WTC11 (cell line): Measurements from ENCODE around the gene PDLIM5. TPM values are rescaled to one million over a fixed set of nuclear protein-coding genes. Genes with fewer than 3 reads are reported as not detected.

ENCODE experiments used
- ATAC-seq: fragments of 200-7000 bp; cut with Tn5 transposase; 2 replicates; pipeline ENCODE4 v1.10.0; 2021; ENCODE audit warnings: mild to moderate bottlenecking, moderate library complexity
- CTCF ChIA-PET: fragments of 300-600 bp; sonication (Branson Sonifier 250); formaldehyde crosslinking; loops from one replicate; lab custom pipeline; 2021; ENCODE audit warnings: antibody characterized with exemption; lab: Charles Lee
- POLR2A ChIA-PET: fragments of 350-600 bp; sonication (Branson Sonifier 250); formaldehyde crosslinking; loops from one replicate; lab custom pipeline; 2021; ENCODE audit warnings: antibody characterized with exemption; lab: Charles Lee
- DNase-seq: peaks from one replicate; pipeline ENCODE4 v3.0.0; 2021; ENCODE audit warnings: low spot score
- H3K27ac Mint-ChIP-seq: 2 replicates; pipeline ENCODE4 v1.8.0; 2021; ENCODE audit warnings: mixed read lengths
- H3K27me3 Mint-ChIP-seq: 2 replicates; pipeline ENCODE4 v1.8.0; 2021; ENCODE audit warnings: low read depth, mild to moderate bottlenecking, moderate library complexity, mixed read lengths
- H3K36me3 Mint-ChIP-seq: 2 replicates; pipeline ENCODE4 v1.8.0; 2021; ENCODE audit warnings: mixed read lengths
- H3K4me1 Mint-ChIP-seq: 2 replicates; pipeline ENCODE4 v1.8.0; 2022; ENCODE audit warnings: mixed read lengths
- H3K4me3 Mint-ChIP-seq: 2 replicates; pipeline ENCODE4 v1.8.0; 2021; ENCODE audit warnings: mild to moderate bottlenecking, moderate library complexity, mixed read lengths
- H3K9me3 Mint-ChIP-seq: 2 replicates; pipeline ENCODE4 v1.8.0; 2021; ENCODE audit warnings: mixed read lengths
- CBFB ChIP-seq: sonication (generic); formaldehyde crosslinking; IDR thresholded peaks from 2 replicates; pipeline ENCODE4 v1.8.1; 2022; ENCODE audit warnings: mild to moderate bottlenecking, low read depth, missing genetic modification reagents
- CREB1 ChIP-seq: sonication (generic); formaldehyde crosslinking; IDR thresholded peaks from 2 replicates; pipeline ENCODE4 v1.8.0; 2023; ENCODE audit warnings: mild to moderate bottlenecking, missing genetic modification reagents
- JUN ChIP-seq: sonication (generic); formaldehyde crosslinking; IDR thresholded peaks from 2 replicates; pipeline ENCODE4 v1.8.0; 2023; ENCODE audit warnings: mild to moderate bottlenecking, missing genetic modification reagents
- MLX ChIP-seq: sonication (generic); formaldehyde crosslinking; IDR thresholded peaks from 2 replicates; pipeline ENCODE4 v1.8.1; 2023; ENCODE audit warnings: mild to moderate bottlenecking, missing genetic modification reagents, moderate library complexity
- NR1H2 ChIP-seq: sonication (generic); formaldehyde crosslinking; IDR thresholded peaks from 2 replicates; pipeline ENCODE4 v1.9.0; 2021; ENCODE audit warnings: mild to moderate bottlenecking, moderate library complexity, missing genetic modification reagents
- OVOL2 ChIP-seq: fragments of 250-450 bp; sonication (Bioruptor Pico); IDR thresholded peaks from 2 replicates; pipeline ENCODE4 v1.9.0; 2021; ENCODE audit warnings: mild to moderate bottlenecking, borderline replicate concordance
- SMAD4 ChIP-seq: sonication (generic); formaldehyde crosslinking; IDR thresholded peaks from 2 replicates; pipeline ENCODE4 v1.8.0; 2022; ENCODE audit warnings: mild to moderate bottlenecking, missing genetic modification reagents
- STAT6 ChIP-seq: sonication (generic); formaldehyde crosslinking; conservative IDR thresholded peaks from 2 replicates; pipeline ENCODE4 v1.8.1; 2023; ENCODE audit warnings: mild to moderate bottlenecking, low read depth, missing genetic modification reagents, moderate library complexity
- TEAD4 ChIP-seq: sonication (generic); formaldehyde crosslinking; IDR thresholded peaks from 2 replicates; pipeline ENCODE4 v1.8.0; 2022; ENCODE audit warnings: mild to moderate bottlenecking, missing genetic modification reagents
- ZNF138 ChIP-seq: sonication (generic); formaldehyde crosslinking; conservative IDR thresholded peaks from 2 replicates; pipeline ENCODE4 v1.8.1; 2022; ENCODE audit warnings: mild to moderate bottlenecking, moderate library complexity, missing genetic modification reagents
- ZNF423 ChIP-seq: fragments of 250-450 bp; sonication (Bioruptor Pico); IDR thresholded peaks from 2 replicates; pipeline ENCODE4 v2.1.2; 2022; ENCODE audit warnings: mild to moderate bottlenecking, moderate library complexity
- ZNF512 ChIP-seq: sonication (generic); formaldehyde crosslinking; IDR thresholded peaks from 2 replicates; pipeline ENCODE4 v1.8.1; 2022; ENCODE audit warnings: missing genetic modification reagents, borderline replicate concordance
- total RNA-seq: library from RNA; stranded (reverse); gene quantifications from 3 replicates; pipeline ENCODE4 v1.2.3, GENCODE V29; 2021
- TF ChIP-seq, protein P1 (sequence below): sonication (generic); formaldehyde crosslinking; IDR thresholded peaks from 2 replicates; pipeline ENCODE4 v1.8.1; 2023; ENCODE audit warnings: mild to moderate bottlenecking, missing genetic modification reagents, moderate library complexity
- TF ChIP-seq, protein P2 (sequence below): sonication (generic); formaldehyde crosslinking; IDR thresholded peaks from 2 replicates; pipeline ENCODE4 v1.8.1; 2023; ENCODE audit warnings: mild to moderate bottlenecking, moderate library complexity, missing genetic modification reagents
- TF ChIP-seq, protein P3 (sequence below): sonication (generic); formaldehyde crosslinking; IDR thresholded peaks from 2 replicates; pipeline ENCODE4 v1.8.0; 2023; ENCODE audit warnings: mild to moderate bottlenecking, missing genetic modification reagents
- TF ChIP-seq, protein P4 (sequence below): sonication (generic); formaldehyde crosslinking; IDR thresholded peaks from 2 replicates; pipeline ENCODE4 v1.8.0; 2022; ENCODE audit warnings: mild to moderate bottlenecking, missing genetic modification reagents
- TF ChIP-seq, protein P5 (sequence below): fragments of 250-450 bp; sonication (Bioruptor Pico); IDR thresholded peaks from 2 replicates; pipeline ENCODE4 v1.9.0; 2021; ENCODE audit warnings: mild to moderate bottlenecking, borderline replicate concordance

The PDLIM5 gene
- total RNA-seq, 1 experiment from 2014 or later: 51.5 TPM

DNA sequence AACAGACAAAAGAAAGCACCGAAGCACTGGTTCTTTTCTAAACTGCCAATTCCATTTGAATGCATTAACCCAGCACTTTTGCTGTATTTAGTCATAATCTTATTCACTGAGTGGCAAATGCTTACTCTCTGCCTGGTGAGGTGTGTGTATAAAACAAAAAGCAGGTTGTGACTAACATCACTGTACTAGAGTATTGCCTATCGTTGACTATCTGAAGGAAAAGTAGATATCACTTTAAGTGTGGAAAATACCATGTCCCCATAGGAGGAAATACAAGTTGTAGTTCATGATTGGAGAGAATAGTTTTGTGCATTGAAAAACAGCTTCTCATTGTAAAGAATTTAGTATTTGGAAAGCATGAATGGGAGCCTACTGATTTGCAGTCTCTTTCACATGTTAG, 2.7 kb downstream of the PDLIM5 start:
- DNase-seq (no peak), ATAC-seq (no peak)
- Mint-ChIP-seq H3K27ac (peak overlapping the region; percentile 34; the same call in 1 of the 2 replicates), H3K9me3 (no peaks in the 10 kb centered on the region), H3K27me3 (peaks cover 9% of the 10 kb centered on the region), H3K4me1 (peaks cover 47% of the 10 kb centered on the region), H3K36me3 (peaks cover 10% of the 10 kb centered on the region), H3K4me3 (no peak overlapping the region)
- ChIA-PET CTCF (no interaction called here), POLR2A (no interaction called here)
- TF ChIP-seq CREB1 (no peak), SMAD4 (CRISPR knock-in tag) (no peak), CBFB (CRISPR knock-in tag) (no peak), ZNF423 (CRISPR knock-in tag) (no peak), ZNF138 (CRISPR knock-in tag) (no peak), OVOL2 (CRISPR knock-in tag) (no peak), TEAD4 (CRISPR knock-in tag) (no peak), MLX (CRISPR knock-in tag) (no peak), ZNF512 (CRISPR knock-in tag) (no peak), JUN (no peak), STAT6 (no peak), NR1H2 (no peak)
- TF ChIP-seq, protein P1, sequence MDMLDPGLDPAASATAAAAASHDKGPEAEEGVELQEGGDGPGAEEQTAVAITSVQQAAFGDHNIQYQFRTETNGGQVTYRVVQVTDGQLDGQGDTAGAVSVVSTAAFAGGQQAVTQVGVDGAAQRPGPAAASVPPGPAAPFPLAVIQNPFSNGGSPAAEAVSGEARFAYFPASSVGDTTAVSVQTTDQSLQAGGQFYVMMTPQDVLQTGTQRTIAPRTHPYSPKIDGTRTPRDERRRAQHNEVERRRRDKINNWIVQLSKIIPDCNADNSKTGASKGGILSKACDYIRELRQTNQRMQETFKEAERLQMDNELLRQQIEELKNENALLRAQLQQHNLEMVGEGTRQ (CRISPR knock-in tag): no peak
- TF ChIP-seq, protein P2, sequence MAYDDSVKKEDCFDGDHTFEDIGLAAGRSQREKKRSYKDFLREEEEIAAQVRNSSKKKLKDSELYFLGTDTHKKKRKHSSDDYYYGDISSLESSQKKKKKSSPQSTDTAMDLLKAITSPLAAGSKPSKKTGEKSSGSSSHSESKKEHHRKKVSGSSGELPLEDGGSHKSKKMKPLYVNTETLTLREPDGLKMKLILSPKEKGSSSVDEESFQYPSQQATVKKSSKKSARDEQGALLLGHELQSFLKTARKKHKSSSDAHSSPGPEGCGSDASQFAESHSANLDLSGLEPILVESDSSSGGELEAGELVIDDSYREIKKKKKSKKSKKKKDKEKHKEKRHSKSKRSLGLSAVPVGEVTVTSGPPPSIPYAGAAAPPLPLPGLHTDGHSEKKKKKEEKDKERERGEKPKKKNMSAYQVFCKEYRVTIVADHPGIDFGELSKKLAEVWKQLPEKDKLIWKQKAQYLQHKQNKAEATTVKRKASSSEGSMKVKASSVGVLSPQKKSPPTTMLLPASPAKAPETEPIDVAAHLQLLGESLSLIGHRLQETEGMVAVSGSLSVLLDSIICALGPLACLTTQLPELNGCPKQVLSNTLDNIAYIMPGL: no peak
- TF ChIP-seq, protein P3, sequence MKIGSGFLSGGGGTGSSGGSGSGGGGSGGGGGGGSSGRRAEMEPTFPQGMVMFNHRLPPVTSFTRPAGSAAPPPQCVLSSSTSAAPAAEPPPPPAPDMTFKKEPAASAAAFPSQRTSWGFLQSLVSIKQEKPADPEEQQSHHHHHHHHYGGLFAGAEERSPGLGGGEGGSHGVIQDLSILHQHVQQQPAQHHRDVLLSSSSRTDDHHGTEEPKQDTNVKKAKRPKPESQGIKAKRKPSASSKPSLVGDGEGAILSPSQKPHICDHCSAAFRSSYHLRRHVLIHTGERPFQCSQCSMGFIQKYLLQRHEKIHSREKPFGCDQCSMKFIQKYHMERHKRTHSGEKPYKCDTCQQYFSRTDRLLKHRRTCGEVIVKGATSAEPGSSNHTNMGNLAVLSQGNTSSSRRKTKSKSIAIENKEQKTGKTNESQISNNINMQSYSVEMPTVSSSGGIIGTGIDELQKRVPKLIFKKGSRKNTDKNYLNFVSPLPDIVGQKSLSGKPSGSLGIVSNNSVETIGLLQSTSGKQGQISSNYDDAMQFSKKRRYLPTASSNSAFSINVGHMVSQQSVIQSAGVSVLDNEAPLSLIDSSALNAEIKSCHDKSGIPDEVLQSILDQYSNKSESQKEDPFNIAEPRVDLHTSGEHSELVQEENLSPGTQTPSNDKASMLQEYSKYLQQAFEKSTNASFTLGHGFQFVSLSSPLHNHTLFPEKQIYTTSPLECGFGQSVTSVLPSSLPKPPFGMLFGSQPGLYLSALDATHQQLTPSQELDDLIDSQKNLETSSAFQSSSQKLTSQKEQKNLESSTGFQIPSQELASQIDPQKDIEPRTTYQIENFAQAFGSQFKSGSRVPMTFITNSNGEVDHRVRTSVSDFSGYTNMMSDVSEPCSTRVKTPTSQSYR: no peak
- TF ChIP-seq, protein P4, sequence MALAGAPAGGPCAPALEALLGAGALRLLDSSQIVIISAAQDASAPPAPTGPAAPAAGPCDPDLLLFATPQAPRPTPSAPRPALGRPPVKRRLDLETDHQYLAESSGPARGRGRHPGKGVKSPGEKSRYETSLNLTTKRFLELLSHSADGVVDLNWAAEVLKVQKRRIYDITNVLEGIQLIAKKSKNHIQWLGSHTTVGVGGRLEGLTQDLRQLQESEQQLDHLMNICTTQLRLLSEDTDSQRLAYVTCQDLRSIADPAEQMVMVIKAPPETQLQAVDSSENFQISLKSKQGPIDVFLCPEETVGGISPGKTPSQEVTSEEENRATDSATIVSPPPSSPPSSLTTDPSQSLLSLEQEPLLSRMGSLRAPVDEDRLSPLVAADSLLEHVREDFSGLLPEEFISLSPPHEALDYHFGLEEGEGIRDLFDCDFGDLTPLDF (CRISPR knock-in tag): no peak
- TF ChIP-seq, protein P5, sequence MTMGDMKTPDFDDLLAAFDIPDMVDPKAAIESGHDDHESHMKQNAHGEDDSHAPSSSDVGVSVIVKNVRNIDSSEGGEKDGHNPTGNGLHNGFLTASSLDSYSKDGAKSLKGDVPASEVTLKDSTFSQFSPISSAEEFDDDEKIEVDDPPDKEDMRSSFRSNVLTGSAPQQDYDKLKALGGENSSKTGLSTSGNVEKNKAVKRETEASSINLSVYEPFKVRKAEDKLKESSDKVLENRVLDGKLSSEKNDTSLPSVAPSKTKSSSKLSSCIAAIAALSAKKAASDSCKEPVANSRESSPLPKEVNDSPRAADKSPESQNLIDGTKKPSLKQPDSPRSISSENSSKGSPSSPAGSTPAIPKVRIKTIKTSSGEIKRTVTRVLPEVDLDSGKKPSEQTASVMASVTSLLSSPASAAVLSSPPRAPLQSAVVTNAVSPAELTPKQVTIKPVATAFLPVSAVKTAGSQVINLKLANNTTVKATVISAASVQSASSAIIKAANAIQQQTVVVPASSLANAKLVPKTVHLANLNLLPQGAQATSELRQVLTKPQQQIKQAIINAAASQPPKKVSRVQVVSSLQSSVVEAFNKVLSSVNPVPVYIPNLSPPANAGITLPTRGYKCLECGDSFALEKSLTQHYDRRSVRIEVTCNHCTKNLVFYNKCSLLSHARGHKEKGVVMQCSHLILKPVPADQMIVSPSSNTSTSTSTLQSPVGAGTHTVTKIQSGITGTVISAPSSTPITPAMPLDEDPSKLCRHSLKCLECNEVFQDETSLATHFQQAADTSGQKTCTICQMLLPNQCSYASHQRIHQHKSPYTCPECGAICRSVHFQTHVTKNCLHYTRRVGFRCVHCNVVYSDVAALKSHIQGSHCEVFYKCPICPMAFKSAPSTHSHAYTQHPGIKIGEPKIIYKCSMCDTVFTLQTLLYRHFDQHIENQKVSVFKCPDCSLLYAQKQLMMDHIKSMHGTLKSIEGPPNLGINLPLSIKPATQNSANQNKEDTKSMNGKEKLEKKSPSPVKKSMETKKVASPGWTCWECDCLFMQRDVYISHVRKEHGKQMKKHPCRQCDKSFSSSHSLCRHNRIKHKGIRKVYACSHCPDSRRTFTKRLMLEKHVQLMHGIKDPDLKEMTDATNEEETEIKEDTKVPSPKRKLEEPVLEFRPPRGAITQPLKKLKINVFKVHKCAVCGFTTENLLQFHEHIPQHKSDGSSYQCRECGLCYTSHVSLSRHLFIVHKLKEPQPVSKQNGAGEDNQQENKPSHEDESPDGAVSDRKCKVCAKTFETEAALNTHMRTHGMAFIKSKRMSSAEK (CRISPR knock-in tag): no peak
